IPS-15b (cell line): ENCODE results near the gene TGIF2LX.
"Not testable (repeated sequence)": the region's sequence is repeated elsewhere in the genome, so short reads cannot be mapped to it uniquely, and the experiment has no call there.

Experiments used
- H3K27me3 ChIP-seq: one replicate; pipeline ENCODE4 v1.6.1; 2013; ENCODE audit warnings: low read length; ENCODE audit not compliant: control insufficient read depth, insufficient read depth
- H3K36me3 ChIP-seq: one replicate; pipeline ENCODE4 v1.6.1; 2013; ENCODE audit warnings: low read length; ENCODE audit not compliant: control insufficient read depth, insufficient read depth
- H3K4me1 ChIP-seq: one replicate; pipeline ENCODE4 v1.6.1; 2013; ENCODE audit warnings: mild to moderate bottlenecking, low read length; ENCODE audit not compliant: control insufficient read depth, insufficient read depth
- H3K4me3 ChIP-seq: one replicate; pipeline ENCODE4 v1.5.1; 2013; ENCODE audit warnings: low read depth, low read length
- H3K9ac ChIP-seq: one replicate; pipeline ENCODE4 v1.6.1; 2013; ENCODE audit warnings: low read depth, mild to moderate bottlenecking, low read length
- H3K9me3 ChIP-seq: one replicate; pipeline ENCODE4 v1.6.1; 2013; ENCODE audit warnings: mild to moderate bottlenecking, low read length; ENCODE audit not compliant: control insufficient read depth, insufficient read depth

Gene TGIF2LX

GRCh38 chrX:89921665-89922064, at the start of gene TGIF2LX:
Gene TGIF2LX (plus strand): TSS chrX:89921908. CDS start chrX:89922086, 178 bp downstream.
- H3K36me3 ChIP-seq, H3K9me3 ChIP-seq, H3K27me3 ChIP-seq, H3K4me1 ChIP-seq, H3K9ac ChIP-seq, H3K4me3 ChIP-seq: not testable (repeated sequence)

GRCh38 chrX:89922338-89922934, 728 bp downstream of the TGIF2LX start:
- not testable (repeated sequence) for H3K4me3 ChIP-seq, H3K27me3 ChIP-seq, H3K9me3 ChIP-seq, H3K9ac ChIP-seq, H3K4me1 ChIP-seq, H3K36me3 ChIP-seq

- not testable (repeated sequence) for H3K27me3 ChIP-seq, H3K4me1 ChIP-seq, H3K9me3 ChIP-seq, H3K36me3 ChIP-seq, H3K4me3 ChIP-seq, H3K9ac ChIP-seq
These were observed 21.4 kb downstream of the TGIF2LX start for GRCh38 chrX:89943077-89943476.

- H3K4me3 ChIP-seq, H3K9ac ChIP-seq, H3K27me3 ChIP-seq, H3K4me1 ChIP-seq, H3K36me3 ChIP-seq, H3K9me3 ChIP-seq: not testable (repeated sequence)
These were observed 43.9 kb downstream of the TGIF2LX start for GRCh38 chrX:89965588-89965987.
